ENCODE data around the gene FAM120A. TPM values are rescaled to one million over a fixed set of nuclear protein-coding genes. Genes with fewer than 3 reads are reported as not detected.

Gene FAM120A
- total RNA-seq, 1 experiment from 2014 or later: 100 TPM

GRCh38 chr9:93451849-93452709 is 594 bp downstream of the FAM120A start:
- peak; percentile 59 for DNase-seq (ENCODE audit: low read depth)

- DNase-seq (ENCODE audit: low read depth): no peak
These were observed 1.2 kb downstream of the FAM120A start for GRCh38 chr9:93452710-93453046.

- peak; percentile 97 for DNase-seq (ENCODE audit: low read depth)
These were observed 1.8 kb downstream of the FAM120A start, which contains the start of gene FAM120AOS for GRCh38 chr9:93453047-93453914. TSS of gene FAM120AOS (minus strand) at chr9:93453581. CDS start at chr9:93452709, 872 bp downstream.

GRCh38 chr9:93456022-93456421 is 4.5 kb downstream of the FAM120A start:
- DNase-seq (ENCODE audit: low read depth): no peak

GRCh38 chr9:93456504-93456903 is 5.0 kb downstream of the FAM120A start:
- DNase-seq (ENCODE audit: low read depth): no peak

- DNase-seq (ENCODE audit: low read depth): no peak
These were observed 5.5 kb downstream of the FAM120A start for GRCh38 chr9:93457006-93457405.

GRCh38 chr9:93458712-93459111 is 7.2 kb downstream of the FAM120A start:
- no peak for DNase-seq (ENCODE audit: low read depth)

- DNase-seq (ENCODE audit: low read depth): no peak
These were observed 8.0 kb downstream of the FAM120A start for GRCh38 chr9:93459432-93459847.

GRCh38 chr9:93460689-93461413 is 9.4 kb downstream of the FAM120A start:
- DNase-seq (ENCODE audit: low read depth): no peak

GRCh38 chr9:93461414-93461743 is 9.9 kb downstream of the FAM120A start:
- DNase-seq (ENCODE audit: low read depth): no peak

- DNase-seq (ENCODE audit: low read depth): no peak
These were observed 10.3 kb downstream of the FAM120A start for GRCh38 chr9:93461821-93462220.

- DNase-seq (ENCODE audit: low read depth): no peak
These were observed 12.3 kb downstream of the FAM120A start for GRCh38 chr9:93463638-93464248.

- no peak for DNase-seq (ENCODE audit: low read depth)
These were observed 12.9 kb downstream of the FAM120A start for GRCh38 chr9:93464395-93464794.

GRCh38 chr9:93464876-93465275 is 13.4 kb downstream of the FAM120A start:
- DNase-seq (ENCODE audit: low read depth): no peak

- no peak for DNase-seq (ENCODE audit: low read depth)
These were observed 14.4 kb downstream of the FAM120A start for GRCh38 chr9:93465855-93466254.

- peak; percentile 26 for DNase-seq (ENCODE audit: low read depth)
These were observed 15.1 kb downstream of the FAM120A start for GRCh38 chr9:93466416-93467061.

GRCh38 chr9:93467062-93467416 is 15.6 kb downstream of the FAM120A start:
- peak; percentile 60 for DNase-seq (ENCODE audit: low read depth)

- no peak for DNase-seq (ENCODE audit: low read depth)
These were observed 16.0 kb downstream of the FAM120A start for GRCh38 chr9:93467462-93467861.

GRCh38 chr9:93468763-93469456 is 17.4 kb downstream of the FAM120A start:
- no peak for DNase-seq (ENCODE audit: low read depth)

GRCh38 chr9:93470391-93470790 is 18.9 kb downstream of the FAM120A start:
- DNase-seq (ENCODE audit: low read depth): no peak

GRCh38 chr9:93471124-93471523 is 19.6 kb downstream of the FAM120A start:
- DNase-seq (ENCODE audit: low read depth): no peak
